Mesendoderm (in vitro differentiated cells): ENCODE data around the gene SLC16A4.

Experiments
- DNase-seq: peaks from one replicate; pipeline ENCODE4 v3.0.0; 2013
- H2AK5ac ChIP-seq: 2 replicates; pipeline ENCODE4 v1.6.1; 2013; ENCODE audit warnings: low read length, inconsistent platforms
- H2BK120ac ChIP-seq: 2 replicates; pipeline ENCODE4 v1.6.1; 2013; ENCODE audit warnings: low read depth, mild to moderate bottlenecking, low read length, moderate library complexity, mixed read lengths
- H2BK15ac ChIP-seq: replicated peaks from 2 replicates; pipeline ENCODE4 v1.6.1; 2013; ENCODE audit warnings: low read depth, mild to moderate bottlenecking, moderate library complexity
- H2BK5ac ChIP-seq: 2 replicates; pipeline ENCODE4 v1.6.1; 2013; ENCODE audit warnings: low read length, inconsistent platforms
- H3K18ac ChIP-seq: 2 replicates; pipeline ENCODE4 v1.6.1; 2013; ENCODE audit warnings: mild to moderate bottlenecking, low read length, mixed read lengths
- H3K23ac ChIP-seq: one replicate; pipeline ENCODE4 v1.6.1; 2013; ENCODE audit warnings: low read length
- H3K27ac ChIP-seq: 2 replicates; pipeline ENCODE4 v1.5.1; 2013; ENCODE audit warnings: low read depth, mild to moderate bottlenecking, inconsistent platforms, low read length, moderate library complexity
- H3K27me3 ChIP-seq: 2 replicates; pipeline ENCODE4 v1.6.1; 2013; ENCODE audit warnings: low read length, control low read depth, mild to moderate bottlenecking, inconsistent platforms; ENCODE audit not compliant: insufficient read depth, poor library complexity
- H3K36me3 ChIP-seq: 2 replicates; pipeline ENCODE4 v1.6.1; 2013; ENCODE audit warnings: low read length, inconsistent platforms; ENCODE audit not compliant: control insufficient read depth, insufficient read depth
- H3K4ac ChIP-seq: one replicate; pipeline ENCODE4 v1.6.1; 2013; ENCODE audit warnings: low read depth, mild to moderate bottlenecking, low read length, moderate library complexity
- H3K4me1 ChIP-seq: 2 replicates; pipeline ENCODE4 v1.6.1; 2013; ENCODE audit warnings: low read depth, low read length, inconsistent platforms; ENCODE audit not compliant: control insufficient read depth
- H3K4me2 ChIP-seq: 2 replicates; pipeline ENCODE4 v1.6.1; 2013; ENCODE audit warnings: low read length
- H3K4me3 ChIP-seq: 2 replicates; pipeline ENCODE4 v1.5.1; 2013; ENCODE audit warnings: mild to moderate bottlenecking, low read length
- H3K56ac ChIP-seq: one replicate; pipeline ENCODE4 v1.6.1; 2013; ENCODE audit warnings: low read length
- H3K79me1 ChIP-seq: 2 replicates; pipeline ENCODE4 v1.6.1; 2013; ENCODE audit warnings: low read length, inconsistent platforms
- H3K79me2 ChIP-seq: 2 replicates; pipeline ENCODE4 v1.6.1; 2013; ENCODE audit warnings: mild to moderate bottlenecking, low read length; ENCODE audit not compliant: control insufficient read depth, insufficient read depth
- H3K9ac ChIP-seq: 2 replicates; pipeline ENCODE4 v1.6.1; 2013; ENCODE audit warnings: low read length, inconsistent platforms
- H4K5ac ChIP-seq: one replicate; pipeline ENCODE4 v1.6.1; 2013; ENCODE audit warnings: low read length
- H4K8ac ChIP-seq: one replicate; pipeline ENCODE4 v1.6.1; 2013; ENCODE audit warnings: low read depth, mild to moderate bottlenecking, control low read depth, low read length, moderate library complexity
- WGBS: extraction: QIAGEN DNeasy Blood & Tissue Kit; methylation state at CpG from one replicate; pipeline ENCODE4 v1.1.7; 2013; ENCODE audit warnings: low lambda C conversion rate, missing lambda C conversion rate; ENCODE audit not compliant: insufficient coverage; ENCODE audit errors: extremely low coverage; 5-methylcytosine and 5-hydroxymethylcytosine counted together

The SLC16A4 gene

GRCh38 chr1:110426854-110427253 lies 36.0 kb upstream of the SLC16A4 start:
- Histone ChIP-seq H3K9ac (no peak overlapping the region), H4K8ac (no peak overlapping the region), H3K79me1 (no peaks in the 10 kb centered on the region), H3K27me3 (no peaks in the 10 kb centered on the region), H4K5ac (no peak overlapping the region), H3K79me2 (no peaks in the 10 kb centered on the region), H3K4me1 (peaks cover 8% of the 10 kb centered on the region), H3K4me2 (no peak overlapping the region), H2AK5ac (no peak overlapping the region), H3K36me3 (no peaks in the 10 kb centered on the region), H2BK5ac (no peak overlapping the region), H3K27ac (no peak overlapping the region), H3K23ac (no peak overlapping the region), H3K18ac (no peak overlapping the region), H3K56ac (no peak overlapping the region), H2BK120ac (no peak overlapping the region), H3K4ac (no peak overlapping the region), H3K4me3 (no peak overlapping the region), H2BK15ac (no peak overlapping the region)
- no peak for DNase-seq
- WGBS: no CpG with 5 or more reads among the region's 4 CpGs

- H3K4me2 ChIP-seq: no peak overlapping the region
- no peak overlapping the region for H4K8ac ChIP-seq
- no peak overlapping the region for H3K9ac ChIP-seq
- H3K4me1 ChIP-seq: peaks cover 7% of the 10 kb centered on the region
- no peak overlapping the region for H2AK5ac ChIP-seq
- no peaks in the 10 kb centered on the region for H3K36me3 ChIP-seq
- H3K27ac ChIP-seq: no peak overlapping the region
- H3K79me1 ChIP-seq: no peaks in the 10 kb centered on the region
- no peaks in the 10 kb centered on the region for H3K27me3 ChIP-seq
- H2BK120ac ChIP-seq: no peak overlapping the region
- no peak overlapping the region for H3K23ac ChIP-seq
- H2BK5ac ChIP-seq: no peak overlapping the region
- H2BK15ac ChIP-seq: no peak overlapping the region
- no peak for DNase-seq
- H3K18ac ChIP-seq: no peak overlapping the region
- WGBS: no CpG with 5 or more reads among the region's 9 CpGs
- no peak overlapping the region for H3K4ac ChIP-seq
- H3K79me2 ChIP-seq: no peaks in the 10 kb centered on the region
- H4K5ac ChIP-seq: no peak overlapping the region
- no peak overlapping the region for H3K56ac ChIP-seq
- no peak overlapping the region for H3K4me3 ChIP-seq
Observed at GRCh38 chr1:110425612-110426152, 34.9 kb upstream of the SLC16A4 start.

DNA sequence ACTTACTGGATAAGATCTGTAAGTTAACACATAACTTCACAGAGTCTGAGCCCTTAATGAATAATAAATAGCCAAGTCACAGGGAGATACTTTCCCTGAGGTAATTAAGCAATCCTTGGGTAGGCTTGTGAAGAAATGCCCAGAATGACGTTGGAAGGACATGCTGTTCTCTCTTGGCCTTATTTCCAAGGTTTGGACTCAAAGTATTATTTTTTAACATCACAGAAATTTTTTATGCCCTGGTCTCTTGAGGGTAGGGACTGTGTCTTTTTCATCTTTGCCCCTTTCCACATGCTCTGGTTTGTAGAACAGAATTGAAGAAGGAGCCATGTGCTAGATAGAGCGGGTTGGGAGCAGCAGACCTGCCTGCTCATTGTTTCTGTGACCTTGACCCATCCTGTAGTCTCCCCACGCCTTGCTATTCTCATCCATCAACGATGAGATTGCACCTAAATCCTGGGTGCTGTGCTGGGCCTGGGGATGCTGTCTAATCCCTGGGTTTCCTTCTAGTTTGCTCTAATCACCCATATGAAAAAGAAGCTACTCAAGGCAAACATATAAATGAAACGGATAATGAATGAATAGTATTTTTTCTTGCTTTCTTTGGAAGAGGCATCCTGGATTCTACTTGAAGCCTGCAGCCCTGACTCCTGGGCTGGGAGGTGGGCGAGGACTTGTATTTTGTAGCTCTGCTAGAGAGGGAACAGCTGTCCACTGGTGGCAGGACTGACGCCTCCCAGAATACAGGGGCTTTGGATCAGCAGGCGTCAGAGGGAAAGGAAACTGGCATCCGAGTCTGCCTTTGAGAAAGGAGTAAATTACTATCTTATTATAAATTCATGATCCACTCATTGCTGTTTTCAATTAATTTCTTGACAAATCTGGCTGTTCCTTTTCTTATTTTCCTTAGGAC lies 34.1 kb upstream of the SLC16A4 start:
- H3K27ac ChIP-seq: no peak overlapping the region
- no peak for DNase-seq

DNA sequence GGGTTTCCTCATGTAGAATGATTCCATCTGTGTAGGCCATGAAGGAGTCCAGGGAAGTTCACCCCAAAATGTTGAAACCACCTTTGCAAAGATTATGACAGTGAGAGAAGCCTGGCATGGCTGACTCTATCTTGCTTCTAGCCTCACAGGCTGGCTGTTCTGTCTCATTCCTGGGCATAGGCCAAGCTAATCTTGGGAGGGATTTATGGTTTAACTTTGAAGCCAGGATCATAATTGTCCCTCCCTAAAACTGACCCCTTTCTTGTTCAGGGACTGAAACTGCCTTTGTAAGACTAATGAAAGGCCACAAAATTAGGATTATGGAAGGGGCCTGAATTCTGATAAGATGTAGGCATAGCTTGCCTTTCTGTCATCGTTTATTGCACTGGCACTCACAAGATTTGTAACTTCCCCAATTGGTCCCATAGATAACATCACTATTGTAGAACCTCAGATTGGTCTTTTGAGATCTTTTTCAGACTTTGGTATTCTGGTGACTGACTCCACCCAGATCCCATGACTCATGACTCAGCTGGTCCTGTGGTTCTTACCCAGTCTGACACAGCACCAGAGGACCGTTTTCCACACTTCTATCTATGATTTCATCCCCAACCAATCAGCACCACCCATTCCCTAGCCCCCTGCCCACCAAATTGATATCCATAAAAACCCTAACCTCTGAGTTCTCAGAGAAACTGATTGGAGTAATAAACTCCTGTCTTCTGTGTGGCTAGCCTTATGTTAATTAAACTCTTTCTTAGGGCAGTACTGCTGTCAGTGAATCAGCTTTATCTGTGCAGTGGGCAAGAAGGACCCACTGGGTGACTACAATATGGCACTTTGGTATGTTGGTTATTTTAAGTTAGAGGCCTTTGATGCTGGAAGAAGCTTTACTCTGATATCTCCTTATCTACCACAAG lies 30.3 kb upstream of the SLC16A4 start:
- Histone ChIP-seq H2BK120ac (no peak overlapping the region), H3K56ac (no peak overlapping the region), H4K5ac (no peak overlapping the region), H3K79me1 (no peaks in the 10 kb centered on the region), H3K9ac (no peak overlapping the region), H2BK15ac (no peak overlapping the region), H3K4me2 (no peak overlapping the region), H3K18ac (no peak overlapping the region), H3K4me3 (no peak overlapping the region), H3K27ac (no peak overlapping the region), H4K8ac (no peak overlapping the region), H3K4ac (no peak overlapping the region), H3K23ac (no peak overlapping the region), H3K36me3 (no peaks in the 10 kb centered on the region), H3K4me1 (no peaks in the 10 kb centered on the region), H2BK5ac (no peak overlapping the region), H2AK5ac (no peak overlapping the region), H3K79me2 (no peaks in the 10 kb centered on the region), H3K27me3 (no peaks in the 10 kb centered on the region)
- no peak for DNase-seq
- no CpG with 5 or more reads among the region's 2 CpGs for WGBS

More for the DNA sequence above, 34.1 kb upstream of the SLC16A4 start:
- Histone ChIP-seq H3K9ac (no peak overlapping the region), H3K4ac (no peak overlapping the region), H3K4me2 (no peak overlapping the region), H3K18ac (no peak overlapping the region), H2BK15ac (no peak overlapping the region), H4K5ac (no peak overlapping the region), H4K8ac (no peak overlapping the region), H3K4me3 (no peak overlapping the region), H2BK5ac (no peak overlapping the region), H2AK5ac (no peak overlapping the region), H3K36me3 (no peaks in the 10 kb centered on the region), H3K79me1 (no peaks in the 10 kb centered on the region), H3K56ac (no peak overlapping the region), H3K23ac (no peak overlapping the region), H3K4me1 (no peaks in the 10 kb centered on the region), H3K27me3 (no peaks in the 10 kb centered on the region), H2BK120ac (no peak overlapping the region), H3K79me2 (no peaks in the 10 kb centered on the region)
- WGBS: no CpG with 5 or more reads among the region's 9 CpGs

DNA sequence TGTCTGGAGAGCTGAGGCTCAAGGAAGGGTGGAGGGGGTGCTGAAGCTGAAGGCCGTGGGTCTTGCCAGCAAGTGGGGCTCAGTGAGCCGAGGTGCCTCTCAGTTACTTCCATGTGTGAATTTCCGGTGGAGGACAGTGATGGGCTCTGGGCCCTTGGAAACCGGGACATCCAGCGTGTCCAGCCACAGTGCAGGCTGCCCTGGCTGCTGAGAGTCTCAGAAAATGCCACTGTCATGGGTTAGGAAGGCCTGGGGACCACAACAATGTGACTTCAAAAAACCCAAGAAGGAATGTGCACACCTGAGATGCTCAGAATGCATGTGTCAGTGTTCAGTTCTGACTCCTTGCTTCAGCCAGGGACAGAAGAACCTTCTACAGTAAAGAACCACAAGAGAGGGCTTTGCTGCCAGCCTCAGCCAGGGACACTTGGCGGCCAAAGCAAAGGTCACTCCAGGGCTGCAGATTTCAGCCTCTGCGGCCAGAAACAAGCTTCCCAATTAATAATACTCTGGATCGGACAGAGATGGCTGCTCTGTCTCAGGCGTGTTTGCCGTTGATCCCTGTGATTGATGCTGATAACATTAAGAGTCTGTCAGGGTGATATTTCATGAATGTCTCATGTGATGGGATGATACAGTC lies 29.3 kb upstream of the SLC16A4 start:
- no peak overlapping the region for H3K18ac ChIP-seq
- no peak for DNase-seq
- no peak overlapping the region for H4K5ac ChIP-seq
- no peaks in the 10 kb centered on the region for H3K4me1 ChIP-seq
- no peak overlapping the region for H3K23ac ChIP-seq
- H3K56ac ChIP-seq: no peak overlapping the region
- H3K9ac ChIP-seq: no peak overlapping the region
- no peak overlapping the region for H3K27ac ChIP-seq
- no CpG with 5 or more reads among the region's 10 CpGs for WGBS
- H3K4me2 ChIP-seq: no peak overlapping the region
- no peak overlapping the region for H3K4me3 ChIP-seq
- no peaks in the 10 kb centered on the region for H3K36me3 ChIP-seq
- no peak overlapping the region for H4K8ac ChIP-seq
- no peak overlapping the region for H2BK5ac ChIP-seq
- H3K79me1 ChIP-seq: no peaks in the 10 kb centered on the region
- H3K4ac ChIP-seq: no peak overlapping the region
- no peak overlapping the region for H2AK5ac ChIP-seq
- no peak overlapping the region for H2BK15ac ChIP-seq
- H2BK120ac ChIP-seq: no peak overlapping the region
- no peaks in the 10 kb centered on the region for H3K79me2 ChIP-seq
- no peaks in the 10 kb centered on the region for H3K27me3 ChIP-seq
